Skeletal muscle cell (primary cell): ENCODE measurements around the gene ASAH2.
"Not testable (repeated sequence)": the region's sequence is repeated elsewhere in the genome, so short reads cannot be mapped to it uniquely, and the experiment has no call there.

Source experiments
- DNase-seq: peaks from one replicate; pipeline ENCODE4 v3.0.0-alpha.2; 2010; ENCODE audit warnings: low read depth
- H3K4me3 ChIP-seq: 2 replicates; pipeline ENCODE4 v1.5.1; 2011; ENCODE audit warnings: low read depth, mild to moderate bottlenecking, control low read depth, low read length, moderate library complexity

The ASAH2 gene

DNA sequence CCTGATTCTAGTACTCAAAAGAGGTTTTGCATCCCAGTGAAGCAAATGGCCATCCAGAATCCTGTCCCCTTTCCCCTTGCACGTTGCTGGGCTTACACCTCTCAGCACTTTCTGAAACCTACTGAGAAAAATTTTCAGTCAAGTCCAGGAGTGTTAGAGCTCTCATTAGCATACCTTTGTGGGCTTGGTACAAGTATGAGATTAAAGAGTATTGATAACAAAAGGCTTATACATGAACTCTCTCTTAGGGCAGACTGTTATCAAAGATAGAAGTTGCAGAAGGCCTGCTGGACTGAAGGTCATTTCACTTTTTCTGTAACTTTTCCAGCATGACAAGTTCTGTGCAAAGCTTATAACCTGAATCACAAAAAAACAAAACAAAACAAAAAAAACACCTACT lies at the start of gene ASAH2:
ASAH2 (minus strand) TSS at position 123 of the 400 bp plus-strand sequence. CDS start 2,906 bp downstream, outside the sequence.
- DNase-seq: no peak
- H3K4me3 ChIP-seq: no peak within 1 kb of the TSS

DNA sequence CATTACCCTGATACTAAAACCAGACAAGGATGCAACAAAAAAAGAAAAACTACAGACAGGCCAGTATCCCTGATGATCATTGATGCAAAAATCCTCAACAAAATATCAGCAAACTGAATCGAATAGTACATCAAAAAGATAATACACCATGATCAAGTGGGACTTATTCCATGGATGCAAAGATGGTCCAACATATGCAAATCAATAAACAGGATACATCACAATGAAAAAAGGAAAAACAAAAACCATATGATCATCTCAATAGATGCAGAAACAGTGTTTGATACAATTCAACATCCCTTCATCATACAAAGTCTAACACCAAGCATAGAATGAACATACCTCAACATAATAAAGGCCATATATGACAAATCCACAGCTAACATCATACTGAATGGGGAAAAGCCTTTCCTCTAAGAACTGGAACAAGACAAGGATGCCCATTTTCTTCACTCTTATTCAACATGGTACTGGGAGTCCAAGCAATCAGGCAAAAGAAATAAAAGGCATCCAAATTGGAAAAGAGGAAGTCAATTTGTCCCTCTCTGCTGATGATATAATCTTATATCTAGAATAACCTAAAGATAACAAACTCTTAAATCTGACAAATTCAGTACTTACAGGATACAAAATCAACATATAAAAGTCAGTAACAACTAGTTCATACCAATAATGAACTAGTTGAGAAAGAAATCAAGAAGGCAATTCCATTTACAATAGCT lies 48.8 kb upstream of the ASAH2 start:
- DNase-seq: no peak
- no peak overlapping the region for H3K4me3 ChIP-seq

DNA sequence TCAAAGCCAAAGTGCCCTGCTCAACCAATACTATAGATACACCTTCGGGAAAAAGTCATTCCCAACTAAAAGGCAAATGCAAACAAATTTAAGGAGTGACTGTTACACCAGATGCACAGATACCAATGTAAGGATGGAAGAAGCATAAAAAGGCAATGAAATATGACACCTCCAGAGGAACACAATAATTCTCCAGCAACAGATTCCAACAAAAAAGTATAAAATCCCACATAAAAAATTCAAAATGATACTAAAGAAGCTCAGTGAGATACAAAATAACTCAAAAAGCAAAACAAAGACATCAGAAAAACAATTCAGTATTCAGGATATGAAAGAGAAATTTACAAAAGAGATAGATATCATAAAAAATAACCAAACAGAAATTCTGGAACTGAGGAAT lies 44.1 kb upstream of the ASAH2 start:
- H3K4me3 ChIP-seq: no peak overlapping the region

DNA sequence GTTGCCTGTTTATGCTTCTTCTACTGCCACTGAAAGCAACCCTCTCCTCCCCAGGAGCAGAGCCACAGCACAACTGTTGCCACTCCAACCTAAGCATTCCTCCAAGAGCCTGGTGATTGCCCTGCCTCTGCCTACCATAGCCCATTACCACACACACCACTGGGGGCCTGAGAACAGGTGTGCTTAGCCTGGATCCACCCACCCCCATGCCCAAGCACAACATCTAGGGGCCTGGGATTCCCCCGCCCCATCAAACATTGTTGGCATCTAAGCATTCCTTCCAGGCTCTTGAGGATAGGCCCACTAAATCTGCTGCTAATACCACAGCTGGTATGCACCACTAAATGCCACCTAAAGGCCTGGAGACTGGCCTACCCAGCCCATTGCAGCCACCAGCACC lies 43.3 kb upstream of the ASAH2 start:
- no peak for DNase-seq
- H3K4me3 ChIP-seq: no peak overlapping the region

More for the DNA sequence above, 44.1 kb upstream of the ASAH2 start:
- no peak for DNase-seq

DNA sequence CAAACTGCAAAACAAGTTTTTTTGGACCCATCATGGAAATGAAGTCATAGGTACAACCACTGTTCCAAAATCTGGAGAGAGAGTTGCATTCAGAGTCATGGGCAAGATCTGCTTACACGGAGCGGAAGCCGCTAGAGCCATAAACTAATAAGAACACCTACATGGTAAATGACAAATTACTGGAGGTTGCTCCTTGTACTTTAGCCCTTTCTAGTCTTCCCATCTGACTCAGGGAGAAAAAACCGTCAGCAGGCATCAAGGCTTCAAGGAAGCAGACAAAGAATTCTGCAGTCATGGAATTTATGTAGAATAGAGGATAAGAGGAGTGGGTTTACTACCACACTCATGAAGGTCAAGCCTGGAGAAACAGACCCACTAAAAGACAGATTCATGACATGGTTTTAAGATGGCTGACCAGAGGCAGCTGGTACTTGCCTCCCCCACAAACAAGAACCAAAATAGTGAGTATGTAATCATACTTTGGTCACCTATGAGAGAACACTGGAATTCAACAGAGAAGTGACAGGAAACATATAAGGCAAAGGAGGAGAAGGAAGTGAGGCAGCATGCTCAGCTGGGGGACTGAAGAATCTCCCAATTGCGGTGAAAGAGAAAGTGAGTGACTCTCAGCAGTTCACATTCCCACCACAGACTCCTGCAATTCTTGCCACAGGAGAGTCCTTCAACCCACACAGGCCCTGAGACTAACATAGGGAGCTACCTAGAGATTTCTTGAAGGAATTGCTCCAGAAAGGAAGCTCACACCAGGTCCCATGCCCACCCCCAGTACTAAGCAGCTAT lies 42.4 kb upstream of the ASAH2 start:
- DNase-seq: no peak
- no peak overlapping the region for H3K4me3 ChIP-seq

DNA sequence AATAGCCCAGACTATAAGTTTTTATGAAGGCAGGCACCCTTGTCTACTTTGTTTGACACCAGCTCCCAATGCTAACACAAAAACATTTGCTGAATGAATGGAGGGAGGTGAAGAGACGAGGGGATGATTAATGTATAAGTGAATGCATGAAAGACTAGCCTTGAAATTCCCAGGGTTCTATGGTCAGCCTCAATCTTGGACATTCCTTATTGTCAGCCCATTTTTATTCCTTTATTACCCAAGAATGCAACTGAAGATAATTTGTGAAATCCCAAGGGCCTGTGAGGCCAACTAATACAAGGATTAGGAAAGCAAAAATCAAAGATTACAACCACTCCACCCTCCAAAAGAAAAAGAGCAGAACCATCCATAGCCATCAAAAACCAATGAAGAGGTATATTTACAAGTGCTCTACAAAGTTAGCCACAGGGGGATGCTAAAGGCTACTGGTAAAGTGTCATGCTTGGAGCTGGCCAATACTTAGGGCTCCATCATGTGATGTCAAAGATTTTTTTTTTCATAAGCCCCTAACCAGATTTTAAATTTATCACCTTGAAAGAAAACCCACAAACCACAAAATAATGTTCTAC lies 40.0 kb upstream of the ASAH2 start:
- no peak for DNase-seq
- H3K4me3 ChIP-seq: no peak overlapping the region

DNA sequence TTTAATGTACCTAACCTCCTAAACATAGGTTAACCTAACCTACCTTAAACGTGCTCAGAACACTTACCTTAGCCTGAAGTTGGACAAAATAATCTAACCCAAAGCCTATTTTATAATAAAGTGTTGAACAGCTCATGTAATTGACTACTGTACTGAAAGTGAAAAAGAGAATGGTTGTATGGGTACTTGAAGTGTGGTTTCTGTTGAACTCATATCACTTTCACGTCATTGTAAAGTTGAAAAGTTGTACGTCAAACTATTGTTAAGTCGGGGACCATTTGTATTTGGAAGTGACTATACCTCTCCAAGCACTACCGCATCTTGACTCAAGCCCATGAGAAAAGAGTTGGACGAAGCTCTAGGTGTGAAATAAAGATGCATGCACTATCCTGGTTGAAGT lies 37.9 kb upstream of the ASAH2 start:
- H3K4me3 ChIP-seq: no peak overlapping the region
- DNase-seq: no peak

DNA sequence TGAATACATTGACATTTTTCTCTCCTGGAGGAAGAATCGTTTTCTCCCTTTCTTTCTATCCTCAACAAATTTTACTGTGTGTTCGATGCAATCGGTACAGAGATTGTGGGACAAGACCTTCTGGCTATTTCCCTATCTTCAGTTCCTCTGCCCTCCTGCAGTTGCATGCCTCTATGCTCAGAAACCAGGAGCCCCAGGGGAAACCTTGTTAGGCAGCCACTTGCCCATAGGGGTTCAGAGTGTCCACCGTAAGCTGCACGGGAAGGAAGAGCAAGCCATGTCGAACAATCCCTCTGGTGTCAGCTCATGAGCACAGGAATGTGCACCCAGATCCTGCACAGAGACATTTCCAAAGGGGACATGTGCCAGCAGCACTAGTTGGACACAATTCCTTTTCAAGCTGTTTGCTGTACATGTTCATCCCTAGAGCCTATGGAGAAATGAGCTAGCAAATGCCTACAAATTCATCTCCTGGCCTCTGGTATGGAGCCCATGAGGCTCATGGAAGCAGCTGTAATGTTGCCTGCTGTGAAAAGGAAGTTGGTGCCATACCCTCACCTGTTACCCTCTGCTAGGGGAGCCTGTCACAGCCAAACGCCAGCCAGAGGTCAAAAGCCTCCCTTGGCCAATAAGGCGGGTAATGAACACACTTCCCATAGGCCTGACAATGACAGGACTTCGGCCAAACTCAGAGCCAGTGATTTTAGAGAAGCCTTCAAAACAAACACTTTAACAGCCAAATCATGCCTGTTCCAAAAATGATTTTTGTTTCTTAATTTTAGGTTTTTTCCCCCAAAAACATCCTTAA lies 35.9 kb upstream of the ASAH2 start:
- no peak overlapping the region for H3K4me3 ChIP-seq
- DNase-seq: no peak

DNA sequence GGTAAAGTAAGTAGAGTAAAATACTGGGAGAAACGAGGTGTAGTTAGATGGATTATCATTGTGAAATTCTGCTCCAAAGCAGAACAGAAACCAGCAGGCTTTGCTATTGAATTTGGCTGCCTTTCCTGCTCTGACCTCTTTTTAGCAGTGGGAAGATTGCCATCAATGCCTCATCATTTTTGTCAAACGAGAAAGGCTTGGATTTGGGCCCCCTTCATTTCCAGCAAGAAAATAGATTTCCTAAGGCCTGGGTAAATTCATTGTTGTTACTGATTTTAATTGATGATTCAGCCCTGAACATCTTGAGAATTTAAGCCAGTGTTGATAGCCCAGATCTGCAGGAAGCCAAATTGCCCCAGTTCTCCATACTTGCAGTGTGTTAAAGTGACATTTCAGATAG lies 35.2 kb upstream of the ASAH2 start:
- DNase-seq: peak; percentile 67
- H3K4me3 ChIP-seq: no peak overlapping the region

DNA sequence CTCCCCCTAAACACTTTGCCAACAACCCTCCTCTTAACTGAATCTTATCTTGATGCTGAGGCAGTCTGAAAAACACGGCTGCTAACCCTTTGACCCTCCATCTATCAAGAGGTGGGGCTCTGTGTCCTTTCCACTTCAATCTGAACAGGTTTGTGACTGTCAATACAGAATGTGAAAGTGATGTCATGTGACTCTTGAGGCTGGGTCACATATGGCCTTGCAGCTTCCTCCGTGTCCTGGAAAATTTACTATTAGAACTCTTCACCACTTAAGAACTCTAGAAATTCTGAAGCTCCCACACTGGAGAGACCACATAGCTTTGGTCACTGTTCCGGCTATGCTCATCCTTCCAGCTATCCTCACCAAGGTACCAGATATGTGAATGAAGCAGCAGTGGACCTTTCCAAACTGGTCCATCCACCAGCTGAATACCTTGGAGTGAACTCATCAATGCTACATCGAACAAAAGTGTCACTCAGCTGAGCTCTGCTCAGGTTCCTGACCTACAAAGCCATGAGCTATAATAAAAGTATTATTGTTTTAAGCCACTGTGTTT lies 30.7 kb upstream of the ASAH2 start:
- no peak overlapping the region for H3K4me3 ChIP-seq
- DNase-seq: no peak

DNA sequence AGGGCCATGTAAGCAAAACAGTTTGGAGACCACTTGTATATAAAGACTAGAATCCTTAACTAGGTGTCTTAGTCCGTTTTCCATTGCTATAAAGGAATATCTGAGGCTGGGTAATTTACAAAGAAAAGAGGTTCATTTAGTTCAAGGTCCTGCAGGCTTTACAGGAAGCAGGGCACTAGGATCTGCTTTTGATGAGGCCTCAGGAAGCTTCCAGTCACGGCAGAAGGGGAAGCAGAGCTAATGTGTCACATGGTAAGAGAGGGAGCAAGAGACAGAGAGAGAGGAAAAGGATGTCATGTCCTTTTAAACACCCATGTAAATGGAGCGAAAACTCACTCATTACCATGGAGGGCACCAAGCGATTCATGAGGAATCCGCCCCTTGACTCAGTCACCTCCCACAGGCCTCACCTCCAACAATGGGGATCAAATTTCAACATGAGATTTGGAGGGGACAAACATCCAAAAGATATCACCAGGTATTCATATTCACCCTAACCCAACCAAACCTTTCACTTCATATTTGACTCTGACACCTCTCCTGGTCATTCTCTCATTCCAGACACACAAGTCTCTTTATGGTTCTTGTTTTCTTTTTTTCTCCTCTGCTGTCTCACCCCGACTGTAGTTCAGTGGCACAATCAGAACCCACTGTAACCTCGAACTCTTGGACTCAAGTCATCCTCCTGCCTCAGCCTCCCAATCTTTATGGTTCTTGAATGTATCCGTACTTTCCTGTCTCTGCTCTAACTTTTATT lies 30.1 kb upstream of the ASAH2 start:
- DNase-seq: no peak
- H3K4me3 ChIP-seq: no peak overlapping the region

DNA sequence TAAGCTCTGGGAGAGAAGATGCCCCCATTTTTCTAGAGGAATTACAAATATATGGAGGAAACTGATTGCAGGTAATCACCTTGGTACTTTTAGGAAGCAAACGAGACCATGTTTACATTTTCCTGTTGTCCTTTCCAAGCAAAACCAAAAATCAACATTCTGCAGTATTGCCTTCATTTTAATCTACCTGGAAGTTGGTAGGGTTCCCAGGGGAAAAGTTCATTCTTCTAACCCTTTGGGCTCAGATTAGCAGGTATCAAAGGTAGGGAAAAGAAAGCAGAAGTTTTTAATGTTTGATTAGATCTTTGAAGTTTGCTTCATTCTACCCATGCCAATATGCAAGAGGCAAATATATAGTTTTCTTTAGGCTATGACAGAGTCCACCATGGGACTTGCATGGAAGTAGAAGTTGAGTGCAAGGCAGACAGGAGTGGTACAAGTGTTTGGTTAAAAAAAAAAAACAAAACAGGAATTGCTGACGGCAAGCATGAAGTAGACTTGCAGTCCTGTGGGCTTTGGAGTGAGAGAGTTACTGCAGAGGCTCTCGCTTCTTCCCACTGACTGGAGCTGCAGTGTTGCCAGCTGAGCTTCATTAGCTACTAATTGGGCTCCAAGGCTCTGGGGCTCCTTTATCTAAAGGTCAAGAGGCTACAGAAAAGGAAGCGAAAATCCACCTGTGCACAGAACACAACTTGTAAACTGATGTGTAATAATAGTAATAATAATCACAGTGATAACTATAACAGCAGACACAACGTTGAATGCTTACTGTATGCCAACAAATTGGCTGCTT lies 28.9 kb upstream of the ASAH2 start:
- no peak overlapping the region for H3K4me3 ChIP-seq
- DNase-seq: no peak

DNA sequence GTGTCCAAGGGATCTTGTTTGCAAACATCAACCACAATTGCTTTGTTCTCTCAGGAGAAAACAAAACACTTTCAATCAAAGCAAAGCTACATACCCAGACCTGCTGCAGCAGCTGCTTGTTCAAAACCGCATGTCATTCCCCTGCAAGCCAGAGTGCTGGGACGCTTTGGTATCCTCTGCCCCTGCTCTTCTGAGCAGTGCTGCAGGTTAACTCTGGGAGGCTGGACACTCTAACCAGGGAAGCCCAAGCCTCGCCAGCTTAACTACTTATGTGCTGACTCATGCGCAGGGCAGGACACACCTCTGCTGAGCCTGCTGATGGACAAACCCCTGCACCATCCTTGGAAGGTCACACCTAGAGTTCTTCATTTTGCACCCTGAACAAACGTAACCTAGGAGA lies 28.2 kb upstream of the ASAH2 start:
- DNase-seq: no peak
- H3K4me3 ChIP-seq: no peak overlapping the region

DNA sequence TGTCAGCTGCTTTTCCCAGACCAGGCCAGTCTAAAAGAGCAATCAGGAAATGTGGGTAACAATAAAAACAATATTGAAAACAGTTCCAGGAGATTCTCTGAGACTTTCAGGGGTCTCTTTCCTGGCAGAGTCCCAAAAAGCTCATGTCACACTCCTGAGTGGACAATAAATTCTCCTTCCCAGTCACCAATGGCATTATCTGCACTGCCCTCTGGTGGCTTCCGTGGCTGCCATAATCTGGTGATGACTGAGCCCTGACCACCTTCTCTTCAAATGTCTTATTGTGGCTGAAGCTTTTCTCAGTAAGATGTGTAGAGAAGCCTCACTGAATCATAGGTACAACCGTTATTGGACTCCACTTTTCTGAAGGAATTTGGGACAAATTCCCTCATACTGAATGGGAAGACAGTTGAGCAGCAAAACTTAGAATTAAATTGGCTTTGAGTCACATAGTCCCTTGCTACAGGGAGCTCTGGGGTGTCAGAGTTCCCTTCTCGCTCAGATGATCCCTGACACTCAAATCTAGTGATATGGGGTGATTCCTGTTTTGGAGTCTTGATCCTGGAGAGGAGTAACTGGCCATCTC lies 24.4 kb upstream of the ASAH2 start:
- H3K4me3 ChIP-seq: no peak overlapping the region
- DNase-seq: no peak

DNA sequence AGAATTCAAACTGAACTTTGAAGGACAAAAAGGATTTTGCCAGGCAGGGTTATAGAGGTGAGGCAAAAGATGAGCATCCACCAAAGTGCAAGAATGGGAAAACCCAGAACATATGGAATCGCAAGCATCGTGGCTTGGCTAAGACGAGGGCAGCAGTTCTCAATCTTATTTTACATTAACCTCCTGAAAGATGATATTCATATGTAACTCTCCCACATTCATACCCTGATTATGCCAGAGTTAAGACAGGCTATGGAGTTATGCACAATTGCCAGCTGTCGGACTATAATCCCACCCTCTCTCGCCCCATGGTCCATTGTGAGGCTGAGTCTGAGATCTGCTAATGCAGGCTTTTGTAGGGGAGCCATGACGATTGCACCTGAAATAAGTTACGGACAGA lies 21.2 kb upstream of the ASAH2 start:
- no peak for DNase-seq
- no peak overlapping the region for H3K4me3 ChIP-seq

DNA sequence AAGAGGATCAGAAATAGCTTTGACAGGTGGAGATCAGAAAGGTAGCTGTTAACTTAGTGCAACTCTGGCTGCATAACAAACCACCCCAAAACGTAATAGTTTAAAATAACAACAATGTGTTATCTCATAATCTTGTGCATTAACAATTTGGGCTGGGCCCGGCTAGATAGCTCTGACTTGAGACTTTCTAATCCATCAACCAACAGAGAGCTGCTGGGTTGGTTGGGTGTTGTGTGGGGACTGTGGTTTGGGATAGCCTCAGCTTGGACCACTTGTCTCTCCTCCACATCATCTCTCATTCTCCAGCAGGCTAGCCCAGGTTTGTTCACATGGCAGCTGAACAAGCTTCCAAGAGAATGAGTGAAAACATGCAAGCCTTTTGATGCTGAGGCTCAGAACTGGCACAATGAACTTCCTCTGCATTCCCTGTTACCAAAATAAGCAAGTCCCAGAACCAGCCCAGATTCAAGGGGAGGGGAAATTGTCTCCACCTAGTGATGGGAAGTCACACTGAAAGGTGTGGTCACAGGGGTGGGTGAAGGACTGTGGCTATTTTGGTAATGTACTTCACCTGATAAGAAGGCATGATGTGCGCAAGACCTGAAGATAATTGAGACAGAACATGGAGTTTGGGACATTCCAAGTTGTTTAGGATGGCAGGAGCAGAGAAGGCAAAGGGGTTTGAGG lies 20.4 kb upstream of the ASAH2 start:
- no peak for DNase-seq
- H3K4me3 ChIP-seq: no peak overlapping the region

DNA sequence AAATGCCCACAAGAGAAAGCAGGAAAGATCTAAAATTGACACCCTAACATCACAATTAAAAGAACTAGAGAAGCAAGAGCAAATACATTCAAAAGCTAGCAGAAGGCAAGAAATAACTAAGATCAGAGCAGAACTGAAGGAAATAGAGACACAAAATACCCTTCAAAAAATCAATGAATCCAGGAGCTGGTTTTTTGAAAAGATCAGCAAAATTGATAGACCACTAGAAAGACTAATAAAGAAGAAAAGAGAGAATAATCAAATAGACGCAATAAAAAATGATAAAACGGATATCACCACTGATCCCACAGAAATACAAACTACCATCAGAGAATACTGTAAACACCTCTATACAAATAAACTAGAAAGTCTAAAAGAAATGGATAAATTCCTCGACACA lies 16.6 kb upstream of the ASAH2 start:
- not testable (repeated sequence) for DNase-seq, H3K4me3 ChIP-seq
